HCT116 (cell line): ENCODE measurements around the gene TAMALIN. TPM values are rescaled to one million over a fixed set of nuclear protein-coding genes. Genes with fewer than 3 reads are reported as not detected.
A peak's percentile ranks its signal among the peaks of the same experiment; 100 is the strongest.

ENCODE experiments used
- ATAC-seq: fragments of 200-7000 bp; cut with Tn5 transposase; 2 replicates; pipeline ENCODE4 v1.9.1; 2020; ENCODE audit warnings: mild to moderate bottlenecking, moderate library complexity
- BruUV-seq: library from RNA; stranded (reverse); fragments of 400-500 nt; replicated peaks from 2 replicates; lab custom pipeline; 2021; lab: Mats Ljungman, UMichigan
- CTCF ChIA-PET: fragments of 300-600 bp; sonication (Branson Sonifier 250); formaldehyde crosslinking; loops from one replicate; lab custom pipeline; 2021; ENCODE audit warnings: antibody characterized with exemption; lab: Charles Lee
- POLR2A ChIA-PET: fragments of 300-600, 350-600 bp; sonication (Branson Sonifier 250); formaldehyde crosslinking; loops from one replicate; lab custom pipeline; 2021; ENCODE audit warnings: antibody characterized with exemption; lab: Charles Lee
- RAD21 ChIA-PET, 2 experiments: fragments of 300-600 bp; sonication (Branson Sonifier 250); formaldehyde crosslinking; loops; one replicate each; lab custom pipeline; 2023; ENCODE audit warnings: low total read pairs in 2 of 2; ENCODE audit not compliant: uncharacterized antibody in 2 of 2, unreplicated experiment in 2 of 2, low non-redundant PET in 1 of 2; lab: Charles Lee
- DNase-seq: peaks from one replicate; pipeline ENCODE4 v3.0.0-alpha.2; 2010; ENCODE audit warnings: low read depth, low spot score
- H2AFZ ChIP-seq: fragments of 200-600 bp; shearing (Covaris generic), sonication (generic); 2 replicates; pipeline ENCODE4 v1.6.1; 2017; ENCODE audit warnings: low read depth, mixed run types, mixed read lengths, antibody characterized with exemption, low read length; ENCODE audit not compliant: poor library complexity, severe bottlenecking
- H3K27ac ChIP-seq: 2 replicates; pipeline ENCODE4 v1.5.1; 2012; ENCODE audit warnings: low read depth, low read length
- H3K27me3 ChIP-seq: fragments of 200-600 bp; sonication (generic); 2 replicates; pipeline ENCODE4 v1.6.1; 2016; ENCODE audit warnings: mixed run types, low read length, mixed read lengths; ENCODE audit not compliant: insufficient read depth
- H3K36me3 ChIP-seq, 2 experiments: fragments of 200-500 bp in 1 of 2; fragments of 200-600 bp in 1 of 2; sonication (Bioruptor generic) in 1 of 2; sonication (generic) in 1 of 2; 2 replicates each; pipeline versions ENCODE4 v1.5.1 to v1.6.1; 2014 to 2016; ENCODE audit warnings: low read length in 2 of 2, inconsistent platforms in 1 of 2, mixed read lengths in 1 of 2, mixed run types in 1 of 2; ENCODE audit not compliant: insufficient read depth in 2 of 2, control insufficient read depth in 1 of 2
- H3K4me1 ChIP-seq, 2 experiments: fragments of 200-600 bp in 1 of 2; sonication (generic) in 1 of 2; 2 replicates each; pipeline versions ENCODE4 v1.5.1 to v1.6.1; 2012 to 2017; ENCODE audit warnings: low read length in 2 of 2, inconsistent platforms in 1 of 2, mild to moderate bottlenecking in 1 of 2, mixed read lengths in 1 of 2, mixed run types in 1 of 2, moderate library complexity in 1 of 2; ENCODE audit not compliant: insufficient read depth in 2 of 2, control insufficient read depth in 1 of 2
- H3K4me2 ChIP-seq: fragments of 200-600 bp; sonication (generic); 2 replicates; pipeline ENCODE4 v1.6.1; 2017; ENCODE audit warnings: mixed run types, low read length, mixed read lengths
- H3K4me3 ChIP-seq, 2 experiments: fragments of 200-600 bp in 1 of 2; sonication (generic) in 1 of 2; replicated peaks in 1 of 2; 2 replicates each; pipeline ENCODE4 v1.5.1; 2011 to 2016; ENCODE audit warnings: low read length in 2 of 2, control low read depth in 1 of 2, low read depth in 1 of 2, mild to moderate bottlenecking in 1 of 2, mixed read lengths in 1 of 2, mixed run types in 1 of 2
- H3K79me2 ChIP-seq: fragments of 200-600 bp; sonication (generic); 2 replicates; pipeline ENCODE4 v1.6.1; 2017; ENCODE audit warnings: mild to moderate bottlenecking, mixed run types, low read length, moderate library complexity, mixed read lengths; ENCODE audit not compliant: insufficient read depth
- H3K9ac ChIP-seq: fragments of 200-600 bp; sonication (generic); 2 replicates; pipeline ENCODE4 v1.6.1; 2016; ENCODE audit warnings: low read length, mixed read lengths
- H3K9me2 ChIP-seq: fragments of 200-600 bp; sonication (generic), shearing (Covaris generic); 2 replicates; pipeline ENCODE4 v1.6.1; 2017; ENCODE audit warnings: mixed run types, mild to moderate bottlenecking, moderate library complexity; ENCODE audit not compliant: insufficient read depth
- H3K9me3 ChIP-seq, 2 experiments: fragments of 200-500 bp in 1 of 2; fragments of 200-600 bp in 1 of 2; sonication (Bioruptor generic) in 1 of 2; sonication (generic) in 1 of 2; 2 replicates each; pipeline ENCODE4 v1.6.1; 2014 to 2017; ENCODE audit warnings: low read length in 2 of 2, mixed read lengths in 2 of 2, inconsistent platforms in 1 of 2, low read depth in 1 of 2, mild to moderate bottlenecking in 1 of 2, mixed run types in 1 of 2, moderate library complexity in 1 of 2; ENCODE audit not compliant: control insufficient read depth in 1 of 2, insufficient read depth in 1 of 2
- H4K20me1 ChIP-seq: fragments of 200-600 bp; sonication (generic), shearing (Covaris generic); 2 replicates; pipeline ENCODE4 v1.6.1; 2017; ENCODE audit warnings: mixed run types, mild to moderate bottlenecking, moderate library complexity; ENCODE audit not compliant: insufficient read depth
- ATF3 ChIP-seq: IDR thresholded peaks from 2 replicates; pipeline ENCODE4 v1.6.1; 2012
- CBX3 ChIP-seq: IDR thresholded peaks from 2 replicates; pipeline ENCODE4 v1.6.1; 2012; ENCODE audit warnings: low read depth
- EGR1 ChIP-seq: IDR thresholded peaks from 2 replicates; pipeline ENCODE4 v1.6.1; 2012; ENCODE audit warnings: low read depth
- EZH2 ChIP-seq: fragments of 200-600 bp; sonication (generic); IDR thresholded peaks from 2 replicates; pipeline ENCODE4 v1.6.1; 2017; ENCODE audit warnings: antibody characterized with exemption, mixed run types
- FOSL1 ChIP-seq: IDR thresholded peaks from 2 replicates; pipeline ENCODE4 v1.6.1; 2012; ENCODE audit warnings: low read depth
- JUND ChIP-seq: IDR thresholded peaks from 2 replicates; pipeline ENCODE4 v1.6.1; 2012
- MAX ChIP-seq: IDR thresholded peaks from 2 replicates; pipeline ENCODE4 v1.6.1; 2012
- TCF7L2 ChIP-seq: IDR thresholded peaks from 2 replicates; pipeline ENCODE4 v1.7.0; 2011; ENCODE audit warnings: borderline replicate concordance, inconsistent platforms; ENCODE audit not compliant: insufficient read depth, insufficient read length; ENCODE audit errors: extremely low read depth
- YY1 ChIP-seq: IDR thresholded peaks from 2 replicates; pipeline ENCODE4 v1.6.1; 2011; ENCODE audit warnings: low read length, low read depth, moderate library complexity, mild to moderate bottlenecking; ENCODE audit not compliant: insufficient replicate concordance; ENCODE audit errors: extremely low read depth
- ZBTB33 ChIP-seq: IDR thresholded peaks from 2 replicates; pipeline ENCODE4 v1.6.1; 2011; ENCODE audit warnings: mild to moderate bottlenecking, low read length, moderate library complexity; ENCODE audit not compliant: insufficient replicate concordance; ENCODE audit errors: extremely low read depth
- ZFX ChIP-seq: fragments of 450-650 bp; IDR thresholded peaks from 2 replicates; pipeline ENCODE4 v1.6.1; 2017
- intact Hi-C: fragments of 100-400 bp; cut with micrococcal nuclease; formaldehyde crosslinking; loops from 2 replicates; pipeline ENCODE4 v1.10.0; 2022
- total RNA-seq: library from RNA; stranded (reverse); gene quantifications from one replicate; pipeline ENCODE4 v1.2.1, GENCODE V29; 2021; ENCODE audit not compliant: unreplicated experiment

The TAMALIN gene
- total RNA-seq, 1 experiment from 2014 or later: 1.1 TPM

- H3K4me3 ChIP-seq: no peak overlapping the region
- no peaks in the 10 kb centered on the region for H3K9me3 ChIP-seq
- H4K20me1 ChIP-seq: no peaks in the 10 kb centered on the region
- ATAC-seq (no peak), DNase-seq (no peak)
- H2AFZ ChIP-seq: no peak overlapping the region
- no peaks in the 10 kb centered on the region for H3K27me3 ChIP-seq
- no peak for TF ChIP-seq ZFX
- no peak for TF ChIP-seq CBX3
- TF ChIP-seq FOSL1: no peak
- no peak for TF ChIP-seq EZH2
- TF ChIP-seq ATF3: no peak
- TF ChIP-seq YY1: no peak
- TF ChIP-seq EGR1: no peak
- TF ChIP-seq TCF7L2: no peak
- no peak for TF ChIP-seq MAX
- no peak for TF ChIP-seq ZBTB33
- no peak for TF ChIP-seq JUND
- peaks cover 26% of the 10 kb centered on the region for H3K79me2 ChIP-seq
- no peaks in the 10 kb centered on the region for H3K36me3 ChIP-seq
- POLR2A ChIA-PET: interaction anchor here (2.2 to 2.4 kb wide), 2 partner anchors 10 to 15 kb away, joined by 6 to 11 read pairs; partner anchors contain the start of gene NR4A1
- no peaks in the 10 kb centered on the region for H3K9me2 ChIP-seq
- peak overlapping the region; percentile 83 for H3K4me2 ChIP-seq
- peak overlapping the region; percentile 63 for H3K9ac ChIP-seq
- CTCF ChIA-PET: interaction anchor here (1.1 to 5.2 kb wide), 2 partner anchors 11 to 84 kb away, joined by 4 to 29 read pairs; no protein-coding TSS in a partner anchor
- RAD21 ChIA-PET: no interaction called here
- intact Hi-C loops: no loop called here
- peaks cover 16 to 43% of the 10 kb centered on the region in 2 experiments for H3K4me1 ChIP-seq
- H3K27ac ChIP-seq: no peak overlapping the region
- BruUV-seq: no TSS peak
Observed at GRCh38 chr12:52035926-52036325, 29.2 kb downstream of the TAMALIN start.
